ENCODE results near the gene CMTM4.
A peak's percentile ranks its signal among the peaks of the same experiment; 100 is the strongest.

DNA sequence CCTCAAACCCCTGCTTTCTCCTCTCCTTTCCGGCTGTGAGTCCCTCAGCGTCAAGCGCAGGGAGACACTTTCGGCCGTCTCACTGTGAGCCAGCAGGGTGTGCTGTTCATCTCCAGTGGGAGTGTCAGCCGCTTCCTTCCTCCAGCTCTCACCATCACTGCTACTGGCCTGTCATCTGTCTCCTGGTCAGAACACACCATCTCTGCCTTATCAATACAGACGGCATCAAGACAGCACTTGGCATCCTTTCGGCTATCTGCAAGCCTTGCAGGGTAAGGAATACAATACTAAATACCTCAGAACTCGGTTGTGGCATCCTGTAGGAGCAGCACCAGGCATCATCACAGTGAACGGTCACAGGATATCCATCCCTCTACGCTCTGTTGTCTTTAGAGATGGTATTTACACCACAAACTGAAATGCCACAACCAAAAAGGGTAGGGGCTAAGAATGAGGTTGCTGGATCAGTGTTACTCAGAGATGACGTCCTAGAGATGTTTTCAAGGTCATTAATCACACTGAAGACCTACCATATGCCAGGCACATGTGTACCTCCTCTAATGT is 20.7 kb upstream of the CMTM4 start:
- TF ChIP-seq POLR2AphosphoS5 (IDR thresholded peaks at IDR 0.05; ENCODE audit: low read depth) (peak; percentile 34; the same call in 1 of the 2 replicates), CTCF (conservative IDR thresholded peaks at IDR 0.05; ENCODE audit: low read depth in 2 of 2) (peak; percentile 72 to 84), CREB1 (CRISPR knock-in tag; IDR thresholded peaks at IDR 0.05; ENCODE audit: low read depth) (no peak), ETS1 (IDR thresholded peaks at IDR 0.05) (no peak), EZH2 (IDR thresholded peaks at IDR 0.05; ENCODE audit: low read depth, unreplicated experiment) (no peak)
- TF ChIP-seq, protein P1, sequence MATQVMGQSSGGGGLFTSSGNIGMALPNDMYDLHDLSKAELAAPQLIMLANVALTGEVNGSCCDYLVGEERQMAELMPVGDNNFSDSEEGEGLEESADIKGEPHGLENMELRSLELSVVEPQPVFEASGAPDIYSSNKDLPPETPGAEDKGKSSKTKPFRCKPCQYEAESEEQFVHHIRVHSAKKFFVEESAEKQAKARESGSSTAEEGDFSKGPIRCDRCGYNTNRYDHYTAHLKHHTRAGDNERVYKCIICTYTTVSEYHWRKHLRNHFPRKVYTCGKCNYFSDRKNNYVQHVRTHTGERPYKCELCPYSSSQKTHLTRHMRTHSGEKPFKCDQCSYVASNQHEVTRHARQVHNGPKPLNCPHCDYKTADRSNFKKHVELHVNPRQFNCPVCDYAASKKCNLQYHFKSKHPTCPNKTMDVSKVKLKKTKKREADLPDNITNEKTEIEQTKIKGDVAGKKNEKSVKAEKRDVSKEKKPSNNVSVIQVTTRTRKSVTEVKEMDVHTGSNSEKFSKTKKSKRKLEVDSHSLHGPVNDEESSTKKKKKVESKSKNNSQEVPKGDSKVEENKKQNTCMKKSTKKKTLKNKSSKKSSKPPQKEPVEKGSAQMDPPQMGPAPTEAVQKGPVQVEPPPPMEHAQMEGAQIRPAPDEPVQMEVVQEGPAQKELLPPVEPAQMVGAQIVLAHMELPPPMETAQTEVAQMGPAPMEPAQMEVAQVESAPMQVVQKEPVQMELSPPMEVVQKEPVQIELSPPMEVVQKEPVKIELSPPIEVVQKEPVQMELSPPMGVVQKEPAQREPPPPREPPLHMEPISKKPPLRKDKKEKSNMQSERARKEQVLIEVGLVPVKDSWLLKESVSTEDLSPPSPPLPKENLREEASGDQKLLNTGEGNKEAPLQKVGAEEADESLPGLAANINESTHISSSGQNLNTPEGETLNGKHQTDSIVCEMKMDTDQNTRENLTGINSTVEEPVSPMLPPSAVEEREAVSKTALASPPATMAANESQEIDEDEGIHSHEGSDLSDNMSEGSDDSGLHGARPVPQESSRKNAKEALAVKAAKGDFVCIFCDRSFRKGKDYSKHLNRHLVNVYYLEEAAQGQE (IDR thresholded peaks at IDR 0.05; ENCODE audit: unreplicated experiment) = no peak

All from GM23338 (cell line).